Fibroblast of pulmonary artery (primary cell): Measurements from ENCODE around the gene MPHOSPH9.
A peak's percentile ranks its signal among the peaks of the same experiment; 100 is the strongest.

Source experiments
- DNase-seq: peaks from one replicate; pipeline ENCODE4 v3.0.0-alpha.2; 2010; ENCODE audit warnings: low read depth
- H3K4me3 ChIP-seq: replicated peaks from 2 replicates; pipeline ENCODE4 v1.5.1; 2011; ENCODE audit warnings: low read depth, mild to moderate bottlenecking, control low read depth, low read length, moderate library complexity
- CTCF ChIP-seq: IDR thresholded peaks from 2 replicates; pipeline ENCODE4 v1.5.1; 2011; ENCODE audit warnings: mild to moderate bottlenecking, control low read depth, low read length, inconsistent platforms; ENCODE audit errors: missing control alignments

The MPHOSPH9 gene

GRCh38 chr12:123163227-123163626, 69.7 kb downstream of the MPHOSPH9 start:
- TF ChIP-seq CTCF, result no peak
- no peak overlapping the region for H3K4me3 ChIP-seq
- no peak for DNase-seq

GRCh38 chr12:123160801-123161487, 72.0 kb downstream of the MPHOSPH9 start:
- H3K4me3 ChIP-seq, result no peak overlapping the region
- peak; percentile 43 for DNase-seq
- no peak for TF ChIP-seq CTCF

GRCh38 chr12:123153906-123154305, 79.0 kb downstream of the MPHOSPH9 start:
- TF ChIP-seq CTCF, result no peak
- H3K4me3 ChIP-seq, result no peak overlapping the region
- DNase-seq, result no peak

- TF ChIP-seq CTCF, result no peak
- no peak overlapping the region for H3K4me3 ChIP-seq
- DNase-seq, result no peak
Measured at GRCh38 chr12:123152833-123153232, 80.1 kb downstream of the MPHOSPH9 start.

- TF ChIP-seq CTCF, result no peak
- no peak for DNase-seq
- H3K4me3 ChIP-seq, result peak overlapping the region; percentile 57
Measured at GRCh38 chr12:123151457-123152454, 81.2 kb downstream of the MPHOSPH9 start.

GRCh38 chr12:123150744-123151456, 82.0 kb downstream of the MPHOSPH9 start, which contains the start of gene PITPNM2:
Gene PITPNM2 (minus strand): TSS chr12:123151090. CDS start chr12:123034590, 116,500 bp downstream.
- peak within 1 kb of the TSS; percentile 62 for H3K4me3 ChIP-seq
- TF ChIP-seq CTCF, result no peak
- peak; percentile 55 for DNase-seq
